K562 (cell line): ENCODE data around the gene IL17RC. TPM values are rescaled to one million over a fixed set of nuclear protein-coding genes. Genes with fewer than 3 reads are reported as not detected.
A peak's percentile ranks its signal among the peaks of the same experiment; 100 is the strongest.

Experiments
- ATF2 ChIP-seq: sonication (generic); formaldehyde crosslinking; IDR thresholded peaks from 2 replicates; pipeline ENCODE4 v1.8.1; 2022; ENCODE audit warnings: missing genetic modification reagents
- CREB1 ChIP-seq, 2 experiments: sonication (generic) in 1 of 2; formaldehyde crosslinking in 1 of 2; IDR thresholded peaks; 2 replicates each; pipeline versions ENCODE4 v1.6.1 to v1.8.0; 2012 to 2022; ENCODE audit warnings: inconsistent platforms in 1 of 2, mild to moderate bottlenecking in 1 of 2, missing genetic modification reagents in 1 of 2, moderate library complexity in 1 of 2
- CTCF ChIP-seq, 3 experiments: IDR thresholded peaks in 2 of 3; conservative IDR thresholded peaks in 1 of 3; 2 replicates each; pipeline ENCODE4 v1.5.1; 2011 to 2012; ENCODE audit warnings: low read length in 3 of 3, mild to moderate bottlenecking in 3 of 3, control low read depth in 2 of 3, improper control_type of control experiment in 1 of 3, inconsistent platforms in 1 of 3, low read depth in 1 of 3, mixed read lengths in 1 of 3, moderate library complexity in 1 of 3; ENCODE audit not compliant: insufficient read depth in 2 of 3
- ETV5 ChIP-seq: sonication (generic); formaldehyde crosslinking; IDR thresholded peaks from 2 replicates; pipeline ENCODE4 v1.4.0; 2020; ENCODE audit warnings: low read depth, mild to moderate bottlenecking, missing genetic modification reagents
- FOXM1 ChIP-seq, 2 experiments: fragments of 450-650 bp in 1 of 2; sonication (generic) in 1 of 2; formaldehyde crosslinking in 1 of 2; IDR thresholded peaks; 2 replicates each; pipeline versions ENCODE4 v1.6.1 to v1.9.0; 2017 to 2022; ENCODE audit warnings: low read depth in 2 of 2, mild to moderate bottlenecking in 2 of 2, missing genetic modification reagents in 1 of 2, moderate library complexity in 1 of 2
- GABPB1 ChIP-seq: sonication (generic); formaldehyde crosslinking; IDR thresholded peaks from 2 replicates; pipeline ENCODE4 v1.8.0; 2022; ENCODE audit warnings: mild to moderate bottlenecking, missing genetic modification reagents
- HINFP ChIP-seq: fragments of 450-650 bp; conservative IDR thresholded peaks from 2 replicates; pipeline ENCODE4 v1.6.1; 2016; ENCODE audit warnings: missing genetic modification characterization, low read depth, mild to moderate bottlenecking, control low read depth, missing compliant biosample characterization
- JUNB ChIP-seq: fragments of 450-650 bp; formaldehyde crosslinking; conservative IDR thresholded peaks from 2 replicates; pipeline ENCODE4 v1.4.0; 2020; ENCODE audit warnings: mild to moderate bottlenecking
- SAFB ChIP-seq: fragments of 200-400 bp; formaldehyde crosslinking; IDR thresholded peaks from 2 replicates; pipeline ENCODE4 v1.6.1; 2017; ENCODE audit warnings: low read depth, low read length, borderline replicate concordance
- SP2 ChIP-seq: IDR thresholded peaks from 2 replicates; pipeline ENCODE4 v1.6.1; 2011; ENCODE audit warnings: mild to moderate bottlenecking, low read depth, low read length, moderate library complexity; ENCODE audit not compliant: poor library complexity, severe bottlenecking; ENCODE audit errors: extremely low read depth
- SRSF1 ChIP-seq: fragments of 200-400 bp; formaldehyde crosslinking; IDR thresholded peaks from 2 replicates; pipeline ENCODE4 v1.6.1; 2017; ENCODE audit warnings: mild to moderate bottlenecking, low read depth, low read length, moderate library complexity
- TBP ChIP-seq: optimal IDR thresholded peaks from 2 replicates; pipeline ENCODE3; 2011; ENCODE audit warnings: low read depth, low read length, improper control_type of control experiment
- TEAD1 ChIP-seq, 2 experiments: fragments of 450-650 bp in 1 of 2; sonication (generic) in 1 of 2; formaldehyde crosslinking; IDR thresholded peaks; 2 replicates each; pipeline versions ENCODE4 v1.4.0 to v1.8.0; 2020 to 2022; ENCODE audit warnings: mild to moderate bottlenecking in 2 of 2, missing genetic modification reagents in 1 of 2
- UBTF ChIP-seq, 2 experiments: IDR thresholded peaks; 2 replicates each; pipeline ENCODE4 v1.6.1; 2012; ENCODE audit warnings: improper control_type of control experiment in 2 of 2, low read depth in 2 of 2, low read length in 2 of 2, borderline replicate concordance in 1 of 2
- YY1 ChIP-seq, 3 experiments: IDR thresholded peaks; 2 replicates each; pipeline ENCODE4 v1.6.1; 2011; ENCODE audit warnings: low read length in 2 of 3, mild to moderate bottlenecking in 2 of 3, moderate library complexity in 2 of 3, borderline replicate concordance in 1 of 3, control low read depth in 1 of 3, low read depth in 1 of 3; ENCODE audit not compliant: insufficient read depth in 3 of 3, insufficient replicate concordance in 2 of 3, control insufficient read depth in 1 of 3, insufficient read length in 1 of 3; ENCODE audit errors: extremely low read depth in 1 of 3
- ZNF212 ChIP-seq: fragments of 450-650 bp; formaldehyde crosslinking; IDR thresholded peaks from 2 replicates; pipeline ENCODE4 v1.4.0; 2020; ENCODE audit warnings: mild to moderate bottlenecking
- polyA plus RNA-seq, 8 experiments: library from polyadenylated mRNA; depleted of rRNA in 4 of 8; stranded (reverse) in 5 of 8; unstranded in 3 of 8; fragments of >200 nt; fragmentation: Nextera tagmentation in 2 of 8; fragmentation: Illumina TruSeq in 1 of 8; extraction: Ambion mirVana in 2 of 8; extraction: Trizol in 1 of 8; gene quantifications; 2 replicates each; pipeline versions ENCODE4 v1.2.1 to v1.2.3, GENCODE V29; 2011 to 2014; ENCODE audit warnings: inconsistent platforms in 1 of 8, missing spikeins in 1 of 8
- total RNA-seq, 7 experiments: library from RNA; depleted of rRNA in 6 of 7; stranded (reverse); fragments of >200 nt in 6 of 7; fragmentation: Illumina TruSeq in 2 of 7; extraction: Trizol in 2 of 7; gene quantifications; 2 replicates each; pipeline versions ENCODE4 v1.2.1 to v1.2.3, GENCODE V29; 2011 to 2021; ENCODE audit warnings: low replicate concordance in 1 of 7

The IL17RC gene
- total and polyA plus RNA-seq, 9 of the 15 experiments (the other 6 are each of a cell fraction or from before 2014, with no cell fraction given): 0.15 to 11.4 (median 7.1) TPM; not detected in 1

GRCh38 chr3:9890249-9891071 lies 26.4 kb upstream of the IL17RC start, which contains the start of gene JAGN1 (continued):
- TF ChIP-seq CTCF (IDR thresholded peaks at IDR 0.05 in 2 of 3, conservative IDR thresholded peaks at IDR 0.05 in 1 of 3; ENCODE audit: insufficient read depth in 2 of 3, low read depth in 1 of 3, low read length in 3 of 3): peak; percentile 6 to 28 (median 19); a peak in 1 of 6 replicates
- no peak for TF ChIP-seq ATF2 (CRISPR knock-in tag)
- TF ChIP-seq HINFP (tag): no peak
- peak; percentile 93 for TF ChIP-seq TBP
- 0 out of 4 replicates have a peak, but pooled peaks of 1 of the 2 experiments have one; percentile 45 for TF ChIP-seq UBTF (IDR thresholded peaks at IDR 0.05; ENCODE audit: borderline replicate concordance in 1 of 2, low read depth in 2 of 2, low read length in 2 of 2)
- TF ChIP-seq SP2: peak; percentile 95
- 0 out of 2 replicates have a peak, but pooled peaks have one; percentile 84 for TF ChIP-seq SRSF1
- TF ChIP-seq FOXM1 (IDR thresholded peaks at IDR 0.05; ENCODE audit: low read depth): peak; percentile 9; the same call in 1 of the 2 replicates
- peak; percentile 77; the same call in 1 of the 2 replicates for TF ChIP-seq FOXM1 (CRISPR knock-in tag; IDR thresholded peaks at IDR 0.05; ENCODE audit: low read depth)
- TF ChIP-seq SAFB: peak; percentile 98
- TF ChIP-seq YY1 (IDR thresholded peaks at IDR 0.05; ENCODE audit: borderline replicate concordance in 1 of 3, control insufficient read depth in 1 of 3, extremely low read depth in 1 of 3, insufficient read depth in 3 of 3, insufficient read length in 1 of 3, insufficient replicate concordance in 2 of 3, low read depth in 1 of 3, low read length in 2 of 3): peak; percentile 22 to 87 (median 77)
- peak in 1 of 2 experiments; percentile 60; a peak in 3 of 4 replicates for TF ChIP-seq TEAD1 (CRISPR knock-in tag; IDR thresholded peaks at IDR 0.05)
- no peak for TF ChIP-seq CREB1 (IDR thresholded peaks at IDR 0.05)
- peak; percentile 62; the same call in 1 of the 2 replicates for TF ChIP-seq CREB1 (CRISPR knock-in tag; IDR thresholded peaks at IDR 0.05)
- TF ChIP-seq ZNF212 (CRISPR knock-in tag): peak; percentile 73; the same call in 1 of the 2 replicates
- peak; percentile 97 for TF ChIP-seq GABPB1 (CRISPR knock-in tag)
- peak; percentile 99 for TF ChIP-seq ETV5 (CRISPR knock-in tag)
- 0 out of 2 replicates have a peak, but pooled peaks have one; percentile 33 for TF ChIP-seq JUNB (CRISPR knock-in tag)
